Kidney tubule cell (primary cell): Measurements from ENCODE around the gene CPNE1.
A peak's percentile ranks its signal among the peaks of the same experiment; 100 is the strongest.
"Not testable (repeated sequence)": the region's sequence is repeated elsewhere in the genome, so short reads cannot be mapped to it uniquely, and the experiment has no call there.

Source experiments
- DNase-seq: peaks from one replicate; pipeline ENCODE4 v3.0.0-alpha.2; 2018; ENCODE audit warnings: low spot score

Gene CPNE1

DNA sequence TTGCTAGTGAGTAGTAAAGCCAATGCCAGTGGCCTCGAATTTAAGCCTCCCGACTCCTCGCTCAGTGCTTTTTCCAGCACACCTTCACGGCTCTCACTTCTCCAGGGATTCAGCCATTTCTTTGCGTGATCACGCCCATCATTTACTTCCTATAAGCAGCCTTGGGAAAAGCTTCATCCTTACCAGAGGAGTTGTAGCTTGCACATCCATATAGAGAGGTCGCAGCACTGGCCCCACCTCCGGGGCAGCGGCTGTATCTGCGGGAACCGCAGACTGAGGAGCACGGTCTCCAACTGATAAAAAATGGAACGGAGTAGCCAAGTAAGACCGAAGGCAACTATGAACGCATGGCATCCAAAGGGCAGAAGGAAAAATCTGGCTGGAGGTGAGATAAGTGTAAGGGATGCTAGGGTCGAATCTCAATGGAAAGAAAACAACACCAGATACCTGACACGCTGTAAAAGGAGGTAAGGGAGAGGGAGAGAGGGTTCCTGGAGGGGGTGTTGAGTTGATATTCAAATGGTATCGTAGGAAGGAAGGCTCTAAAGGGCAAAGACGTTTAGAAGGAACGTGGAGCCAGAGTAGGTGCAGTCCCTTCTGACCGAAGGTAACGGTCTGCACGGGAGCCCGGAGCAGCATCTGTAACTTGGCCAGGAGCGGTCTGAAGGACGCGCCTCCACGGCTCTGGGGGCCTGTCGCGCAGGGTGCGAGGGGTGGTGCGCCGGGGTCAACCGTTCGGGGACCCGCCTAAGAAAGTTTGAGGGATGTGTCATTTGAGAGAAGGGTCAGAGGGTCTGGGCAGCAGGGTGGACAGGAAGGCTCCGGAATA is 33.8 kb upstream of the CPNE1 start:
- peak; percentile 25 for DNase-seq

DNA sequence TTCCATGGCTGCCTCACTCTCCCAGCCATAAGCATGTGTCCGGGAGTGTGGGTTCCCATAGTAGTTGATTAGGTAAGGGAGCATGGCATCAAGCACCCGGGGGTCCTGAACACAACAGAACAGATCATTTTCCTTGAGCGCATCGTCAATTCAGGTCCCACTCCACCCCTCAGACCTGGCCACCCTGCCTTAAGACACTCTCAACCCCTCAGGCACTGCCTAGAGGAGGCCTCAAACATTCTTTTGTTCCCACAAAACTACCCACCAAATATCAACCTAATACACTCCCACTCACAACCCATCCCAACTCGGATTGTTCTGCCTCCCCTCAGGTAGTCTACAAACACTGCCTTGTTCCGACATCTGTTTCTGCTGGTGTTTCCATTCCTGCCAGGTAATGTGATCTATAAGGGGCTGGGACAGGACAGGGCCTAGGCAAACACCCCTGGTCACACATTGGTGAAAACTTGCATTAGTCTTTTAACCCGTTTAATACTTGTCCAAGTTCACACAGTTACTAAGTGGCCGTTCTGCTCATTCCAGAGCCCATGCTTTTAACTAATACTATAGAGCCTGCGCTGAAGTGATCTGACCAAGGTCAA is 33.1 kb upstream of the CPNE1 start:
- no peak for DNase-seq

DNA sequence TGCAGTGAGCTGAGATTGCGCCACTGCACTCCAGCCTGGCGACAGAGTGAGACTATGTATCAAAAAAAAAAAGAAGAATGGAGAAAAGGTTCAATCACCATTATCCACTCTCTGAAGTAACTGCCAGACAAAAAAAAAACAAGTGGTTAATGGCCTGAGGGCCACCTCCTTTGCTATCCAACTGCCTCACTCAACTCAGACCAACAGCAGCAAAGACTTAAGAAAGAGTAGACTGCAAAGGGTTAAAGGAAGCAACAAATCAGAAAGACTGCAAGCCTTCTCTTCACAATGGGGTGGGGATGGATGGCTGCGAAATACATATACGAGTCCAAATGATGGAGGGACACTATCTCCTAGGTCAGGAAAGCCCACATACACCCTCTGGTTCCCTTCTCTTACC is 31.3 kb upstream of the CPNE1 start:
- no peak for DNase-seq

DNA sequence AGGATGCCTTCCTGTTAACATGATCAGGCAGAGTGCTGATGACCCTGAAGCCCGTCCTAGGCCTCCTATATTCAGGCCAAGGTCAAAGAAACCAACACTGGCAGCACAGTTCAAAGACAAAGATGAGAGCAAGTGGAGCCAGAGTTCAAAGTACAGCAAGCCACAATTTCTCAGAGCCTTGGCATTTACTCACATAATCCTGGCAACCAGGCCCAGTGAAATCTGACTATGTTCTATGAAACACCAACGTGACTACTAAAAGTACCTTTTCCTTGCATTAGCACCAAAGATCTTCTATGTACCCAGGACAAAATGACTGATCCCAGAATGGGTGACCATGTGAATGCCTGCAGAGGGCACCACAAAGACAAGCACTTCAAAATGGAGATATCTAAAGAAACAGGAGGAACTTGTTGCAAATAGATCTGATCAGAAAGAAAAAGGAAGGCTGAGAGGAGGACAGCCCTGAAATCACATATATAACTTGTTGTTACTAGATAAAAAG is 30.6 kb upstream of the CPNE1 start:
- DNase-seq, result no peak

DNA sequence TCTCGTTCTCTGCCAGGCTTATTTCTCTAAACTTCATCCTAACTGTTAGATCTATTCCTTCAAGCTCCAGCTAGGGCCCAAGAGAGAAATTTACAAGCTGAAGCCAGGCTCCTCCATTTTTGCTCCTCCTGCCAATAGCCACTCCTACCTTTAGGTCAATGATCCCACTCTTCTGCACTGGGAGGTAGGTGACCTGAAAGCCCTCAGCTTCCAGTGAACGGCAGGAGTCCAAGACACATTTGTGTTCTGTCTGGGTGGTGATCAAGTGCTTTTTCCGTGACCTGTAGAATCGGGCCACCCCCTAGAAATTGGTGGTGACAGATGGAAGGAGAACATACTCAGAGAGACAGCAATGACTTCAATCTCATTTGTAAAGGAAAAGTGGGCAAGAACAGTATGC is 25.6 kb upstream of the CPNE1 start:
- DNase-seq, result no peak

DNA sequence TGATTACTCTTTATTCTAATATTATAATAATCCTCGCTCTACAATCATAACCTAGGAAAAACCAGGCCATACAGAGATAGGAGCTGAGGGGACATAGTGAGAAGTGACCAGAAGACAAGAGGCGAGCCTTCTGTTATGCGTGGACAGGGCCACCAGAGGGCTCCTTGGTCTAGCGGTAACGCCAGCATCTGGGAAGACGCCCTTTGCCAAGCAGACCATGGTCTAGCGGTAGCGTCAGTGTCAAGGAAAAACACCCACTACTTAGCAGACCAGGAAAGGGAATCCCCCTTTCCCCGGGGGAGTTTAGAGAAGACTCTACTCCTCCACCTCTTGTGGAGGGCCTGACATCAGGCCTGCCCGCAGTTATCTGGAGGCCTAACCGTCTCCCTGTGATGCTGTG is 22.2 kb upstream of the CPNE1 start:
- not testable (repeated sequence) for DNase-seq

DNA sequence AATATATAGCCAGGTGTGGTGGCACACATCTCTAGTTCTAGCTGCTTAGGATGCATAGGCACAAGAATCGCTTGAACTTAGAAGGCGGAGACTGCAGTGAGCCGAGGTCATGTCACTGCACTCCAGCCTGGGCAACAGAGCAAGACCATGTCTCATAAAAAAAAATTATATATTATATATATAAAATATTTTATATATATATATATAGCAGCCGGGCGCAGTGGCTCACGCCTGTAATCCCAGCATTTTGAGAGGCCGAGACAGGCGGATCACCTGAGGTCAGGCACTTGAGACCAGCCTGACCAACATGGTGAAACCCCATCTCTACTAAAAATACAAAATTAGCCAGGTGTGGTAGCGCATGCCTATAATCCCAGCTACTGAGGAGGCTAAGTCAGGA is 20.7 kb upstream of the CPNE1 start:
- DNase-seq, result not testable (repeated sequence)

DNA sequence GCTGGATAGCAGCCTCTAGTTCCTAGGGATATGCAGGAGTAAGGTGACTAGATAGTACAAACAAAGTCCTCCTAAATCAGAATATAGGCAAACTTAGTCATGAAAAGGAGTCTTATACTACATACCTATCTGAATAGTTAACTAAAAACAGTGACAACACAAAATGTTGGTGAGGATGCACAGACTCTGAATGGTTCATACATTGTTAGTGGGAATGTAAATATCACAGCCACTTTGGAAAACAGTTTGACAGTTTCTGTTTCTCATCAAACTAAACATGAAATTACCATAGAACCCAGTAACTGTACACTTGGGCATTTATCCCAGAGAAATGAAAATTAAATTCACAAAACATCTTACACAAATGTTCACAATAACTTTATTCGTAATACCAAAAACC is 17.3 kb upstream of the CPNE1 start:
- no peak for DNase-seq

DNA sequence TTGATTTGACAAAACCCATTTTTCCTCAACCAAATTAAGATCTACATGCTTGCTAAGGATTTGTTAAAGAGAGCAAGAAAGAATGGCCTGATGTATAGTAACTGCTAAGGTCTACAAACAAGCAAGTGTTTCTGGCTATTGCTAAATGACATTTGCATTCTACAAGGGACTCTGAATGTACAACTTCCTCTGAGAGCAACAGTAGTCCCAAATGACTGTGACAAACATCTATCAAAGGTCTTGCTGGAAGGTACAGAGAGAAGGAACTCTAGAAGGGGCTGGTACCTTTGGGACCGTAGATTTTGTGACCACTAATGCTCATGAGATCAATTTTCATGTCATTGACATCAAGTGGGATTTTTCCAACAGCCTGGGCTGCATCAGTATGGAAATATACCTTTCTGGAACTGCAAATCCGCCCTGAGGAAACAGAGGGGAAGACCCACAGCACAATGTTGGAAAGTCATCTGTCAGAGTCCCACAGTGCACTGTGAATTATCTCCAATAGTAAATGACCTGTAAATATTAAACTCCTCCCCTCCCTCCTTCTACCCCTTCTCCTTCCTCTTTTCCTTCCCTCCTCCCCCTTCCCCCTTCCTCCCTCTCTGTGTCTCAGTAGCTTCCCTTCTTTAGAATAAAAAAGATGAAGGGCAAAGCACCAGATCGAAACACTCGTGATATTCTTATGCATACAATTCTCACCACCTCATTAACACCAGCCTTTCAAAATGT is 15.9 kb upstream of the CPNE1 start:
- no peak for DNase-seq

DNA sequence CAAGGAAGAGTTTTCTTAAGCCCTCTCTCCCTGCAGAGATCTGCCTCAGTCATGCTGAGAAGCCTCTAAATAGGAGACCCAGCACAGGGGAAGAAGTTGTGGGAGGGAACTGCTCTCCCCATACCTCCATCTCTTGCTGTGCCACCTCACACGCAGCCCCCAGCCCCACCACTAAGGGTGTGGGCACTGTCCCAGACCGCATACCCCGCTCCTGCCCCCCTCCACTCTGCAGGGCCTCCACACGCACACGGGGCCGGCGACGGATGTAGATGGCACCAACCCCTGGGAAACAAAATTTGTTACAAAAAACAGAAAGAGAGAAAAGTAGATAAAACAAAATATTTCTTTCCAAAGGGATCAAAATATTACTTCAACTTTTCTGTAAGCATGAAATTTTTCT is 10.2 kb upstream of the CPNE1 start:
- DNase-seq, result no peak

DNA sequence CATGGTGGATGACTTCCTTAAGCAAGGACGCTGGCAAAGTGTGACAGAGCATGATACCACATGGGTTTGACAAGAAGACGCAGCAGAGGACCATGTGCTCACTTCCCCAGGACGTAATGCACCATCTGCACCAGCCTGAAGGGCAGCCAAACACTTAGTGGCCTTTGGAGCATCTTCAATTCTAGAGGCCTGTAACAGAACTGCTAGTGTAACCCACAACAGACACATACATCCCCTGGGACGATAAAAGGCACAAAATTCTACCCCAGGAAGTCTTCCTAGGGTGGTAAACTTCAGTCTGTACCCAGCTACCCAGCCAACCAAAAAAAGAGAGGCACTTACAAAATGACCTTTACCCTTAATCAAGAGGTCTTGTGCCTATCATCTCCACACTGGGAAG is 9.2 kb upstream of the CPNE1 start:
- DNase-seq, result no peak

DNA sequence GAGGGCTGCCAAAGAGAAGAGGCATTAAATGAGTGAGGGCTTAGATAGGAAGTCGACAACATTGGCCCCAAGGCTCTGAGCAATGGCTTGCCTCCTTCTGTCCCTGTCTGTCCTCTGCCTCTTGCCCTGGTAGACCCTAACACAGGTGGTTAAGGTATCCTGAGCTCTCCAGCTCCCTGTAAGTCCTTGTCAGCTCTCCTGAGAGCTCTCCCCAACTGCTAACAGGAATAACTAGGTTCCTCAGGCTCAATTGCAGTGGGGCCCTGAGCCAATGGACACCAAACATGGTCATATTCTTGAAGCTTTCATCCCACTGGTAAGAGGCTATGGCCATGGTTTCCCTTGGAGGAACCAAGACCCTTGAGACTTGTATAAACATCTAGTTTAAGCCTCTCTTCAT is 5.0 kb upstream of the CPNE1 start:
- no peak for DNase-seq

DNA sequence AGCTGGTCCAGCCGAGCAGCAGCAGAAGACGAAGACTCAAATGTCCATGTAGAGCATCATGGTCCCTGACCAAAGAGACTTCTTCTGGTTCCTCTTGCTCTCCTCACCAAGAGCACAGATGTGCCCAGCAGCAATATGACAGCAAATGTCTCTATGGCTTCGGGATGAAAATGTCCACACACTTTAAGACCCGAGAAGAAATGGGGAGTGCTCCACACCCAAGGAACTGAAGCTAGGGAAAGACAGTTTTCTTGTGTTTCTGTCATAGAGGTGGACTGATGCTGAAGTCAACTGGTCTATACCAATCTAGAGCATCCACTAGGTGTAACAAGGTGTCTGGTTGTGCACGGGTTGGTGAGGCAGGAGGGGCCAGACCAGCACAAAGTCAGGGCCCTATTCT is 4.5 kb upstream of the CPNE1 start:
- DNase-seq, result no peak

DNA sequence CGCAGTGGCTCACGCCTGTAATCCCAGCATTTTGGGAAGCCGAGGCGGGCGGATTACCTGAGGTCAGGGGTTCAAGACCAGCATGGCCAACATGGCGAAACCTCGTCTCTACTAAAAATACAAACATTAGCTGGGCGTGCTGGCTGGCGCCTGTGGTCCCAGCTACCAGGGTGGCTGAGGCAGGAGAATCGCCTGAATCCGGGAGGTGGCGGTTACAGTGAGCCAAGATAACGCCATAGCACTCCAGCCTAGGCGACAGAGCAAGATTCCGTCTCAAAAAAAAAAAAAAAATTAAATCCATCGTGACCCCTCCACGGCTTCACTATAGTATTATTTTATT is 1.2 kb upstream of the CPNE1 start:
- no peak for DNase-seq

DNA sequence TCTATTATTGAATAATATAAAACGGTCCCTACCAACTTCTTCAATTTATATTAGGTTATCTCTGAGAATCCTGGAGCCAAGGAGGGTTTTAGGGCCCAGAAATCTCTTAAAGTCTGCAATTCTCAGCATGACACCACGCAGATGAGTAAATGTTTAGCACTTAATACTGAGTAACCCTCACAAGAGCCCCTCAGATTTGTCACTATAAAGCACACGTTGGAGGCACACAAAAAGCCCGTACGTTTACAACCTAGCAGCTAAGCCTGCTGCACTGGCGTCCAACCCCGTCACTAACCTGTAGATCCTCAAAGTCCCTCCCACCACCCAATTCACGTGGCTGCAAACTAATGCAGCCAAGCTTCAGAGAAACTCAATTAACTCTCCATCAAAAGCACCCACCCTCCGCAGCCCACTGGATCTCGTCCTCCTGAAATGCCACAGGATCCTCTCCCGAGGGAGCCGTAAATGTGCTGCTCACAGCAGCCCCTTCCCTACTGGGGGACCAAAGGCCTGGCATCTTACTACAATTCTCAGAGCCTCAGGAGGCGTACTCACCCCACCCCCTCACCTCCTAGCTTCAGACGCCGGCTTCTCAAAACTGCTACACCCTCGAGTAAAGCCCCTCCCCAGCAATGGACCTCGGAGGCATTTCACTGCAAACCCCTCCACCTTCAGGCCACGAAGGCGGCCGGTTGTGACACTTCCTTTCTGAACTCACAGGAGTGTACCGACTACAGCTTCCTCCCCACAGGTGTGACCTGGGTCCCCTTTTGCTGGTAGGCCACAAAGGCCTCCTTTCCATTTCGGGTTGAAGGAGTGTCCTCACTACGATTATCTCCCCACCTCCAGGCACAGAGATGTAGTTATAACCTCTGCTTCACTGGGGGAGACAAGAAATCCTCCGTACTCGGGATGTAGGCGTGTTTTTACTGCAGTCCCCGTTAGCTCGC is 909 bp downstream of the CPNE1 start:
- DNase-seq, result peak; percentile 45

DNA sequence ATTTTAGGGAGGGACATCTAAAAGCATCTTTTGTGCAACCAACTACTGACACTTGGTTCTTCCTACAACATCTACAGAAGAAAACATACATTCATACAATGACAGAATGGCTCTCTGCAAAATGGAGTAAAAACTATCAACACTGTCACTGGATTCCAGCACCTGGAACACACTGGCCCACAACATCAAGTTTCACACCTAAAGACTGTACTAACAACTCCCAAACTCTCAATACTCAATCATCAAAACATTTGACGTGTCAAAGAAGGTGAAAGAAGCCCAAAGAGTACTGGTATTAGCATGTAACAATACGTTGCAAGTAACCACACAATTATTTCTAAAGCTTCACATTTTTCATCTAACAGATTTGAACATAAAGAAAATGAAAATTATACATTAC is 2.1 kb downstream of the CPNE1 start:
- no peak for DNase-seq

DNA sequence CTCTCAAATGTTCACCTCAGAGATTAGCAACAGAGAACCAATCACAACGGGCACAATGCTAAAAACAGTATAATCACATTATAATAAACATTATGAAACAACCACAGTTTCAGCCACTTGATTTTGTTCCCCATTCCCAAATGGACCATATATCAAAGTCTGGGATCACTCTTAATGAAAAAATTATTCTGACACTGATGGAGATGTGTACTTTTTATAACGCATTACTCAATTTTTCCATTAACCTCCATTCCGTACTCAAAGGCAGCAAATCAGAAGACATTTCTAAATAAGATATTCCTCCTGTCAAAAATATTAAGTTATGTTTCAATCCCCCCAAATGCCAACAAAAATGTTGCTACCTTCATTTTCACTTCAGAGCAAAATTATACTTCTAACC is 2.8 kb downstream of the CPNE1 start:
- DNase-seq, result no peak

DNA sequence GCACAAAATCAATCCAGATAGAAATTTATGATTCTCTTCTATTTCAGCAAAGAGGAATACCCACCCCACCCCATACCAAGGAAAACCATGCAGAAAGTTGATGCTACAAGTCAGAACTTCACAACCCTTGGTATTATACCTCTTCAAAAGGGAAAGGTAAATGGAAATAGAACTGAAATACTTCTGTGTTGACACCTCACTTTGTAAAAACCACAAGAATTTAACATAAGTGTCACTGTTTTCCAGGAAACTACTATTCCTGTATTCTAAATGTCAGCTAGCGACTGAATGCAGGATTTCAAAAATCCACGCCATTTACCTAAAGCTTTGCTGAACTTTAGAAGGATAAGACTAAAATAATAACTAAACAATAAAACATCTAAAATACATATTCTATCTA is 3.6 kb downstream of the CPNE1 start:
- DNase-seq, result peak; percentile 64

DNA sequence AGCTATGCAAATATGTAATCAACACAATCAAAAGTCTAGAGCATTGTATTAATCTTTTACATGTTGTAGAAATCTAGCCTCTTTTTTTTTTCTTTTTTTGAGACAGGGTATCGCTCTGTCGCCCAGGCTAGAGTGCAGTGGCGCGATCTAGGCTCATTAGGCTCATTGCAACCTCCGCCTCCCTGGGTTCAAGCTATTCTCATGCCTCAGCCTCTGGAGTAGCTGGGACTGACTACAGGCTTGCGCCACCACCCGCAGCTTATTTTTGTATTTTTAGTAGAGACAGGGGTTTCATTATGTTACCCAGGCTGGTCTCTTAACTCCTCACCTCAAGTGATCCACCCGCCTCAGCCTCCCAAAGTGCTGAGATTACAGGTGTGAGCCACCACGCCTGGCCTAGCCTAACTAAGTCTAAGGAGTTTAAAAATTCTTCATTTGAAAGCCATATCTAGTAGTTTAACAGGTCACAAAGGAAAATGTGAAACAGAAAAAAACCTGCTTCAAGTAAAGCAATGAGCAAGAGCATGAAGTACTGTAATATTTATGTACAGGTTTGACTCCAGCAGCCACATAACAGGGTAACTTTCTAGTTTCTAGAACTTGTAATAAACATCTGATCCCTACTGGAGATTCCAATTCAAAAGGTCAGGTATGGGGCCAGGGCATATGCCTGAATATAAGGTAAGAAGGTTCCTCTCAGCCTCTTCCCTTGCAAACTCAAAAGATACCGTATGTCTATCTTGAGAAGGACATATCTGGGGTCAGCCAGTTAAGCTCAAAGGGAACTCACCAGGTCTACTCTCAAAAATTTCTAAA is 4.4 kb downstream of the CPNE1 start:
- DNase-seq, result no peak

DNA sequence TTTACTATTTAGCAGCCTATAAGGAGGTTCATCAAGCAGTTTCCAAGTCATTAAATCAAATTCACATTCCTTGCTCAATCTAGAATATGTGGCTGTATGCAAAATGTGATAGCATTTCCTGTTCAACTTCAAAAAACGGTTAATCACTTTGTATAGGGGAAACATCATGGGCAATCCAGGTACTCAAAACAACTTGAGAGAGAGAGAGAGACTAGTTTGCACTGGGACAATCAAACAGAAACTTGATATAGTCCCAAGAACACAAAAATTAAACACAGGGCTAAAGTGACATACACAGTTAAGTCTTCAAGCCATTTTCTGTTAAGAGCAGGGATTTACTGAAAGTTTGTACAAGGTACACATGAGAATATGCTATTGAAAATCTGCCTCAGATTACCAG is 7.4 kb downstream of the CPNE1 start:
- no peak for DNase-seq

DNA sequence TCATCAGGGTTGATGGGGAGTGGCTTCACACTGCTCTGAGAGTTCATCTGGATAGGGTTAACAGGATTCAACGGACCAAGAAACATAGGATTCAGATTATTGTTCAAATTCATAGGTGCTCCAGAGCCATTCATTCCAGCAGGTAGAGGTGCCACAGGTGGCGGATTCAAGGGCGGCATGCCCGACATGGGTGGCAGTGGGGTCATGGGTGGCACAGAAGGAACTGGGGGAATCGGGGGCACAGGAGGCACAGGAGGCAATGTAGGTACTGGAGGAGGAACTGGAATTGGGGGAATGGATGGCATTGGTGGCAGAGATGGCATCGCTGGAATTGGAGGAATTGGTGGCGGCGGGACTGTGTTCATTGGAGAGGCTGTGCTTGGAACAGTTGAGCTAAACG is 10.3 kb downstream of the CPNE1 start:
- no peak for DNase-seq
